ENCODE results near the gene NRG3. TPM values are rescaled to one million over a fixed set of nuclear protein-coding genes. Genes with fewer than 3 reads are reported as not detected.

NRG3 gene
- total and polyA plus RNA-seq, 2 of the 4 experiments (the other 2 are of a cell fraction), result not detected

DNA sequence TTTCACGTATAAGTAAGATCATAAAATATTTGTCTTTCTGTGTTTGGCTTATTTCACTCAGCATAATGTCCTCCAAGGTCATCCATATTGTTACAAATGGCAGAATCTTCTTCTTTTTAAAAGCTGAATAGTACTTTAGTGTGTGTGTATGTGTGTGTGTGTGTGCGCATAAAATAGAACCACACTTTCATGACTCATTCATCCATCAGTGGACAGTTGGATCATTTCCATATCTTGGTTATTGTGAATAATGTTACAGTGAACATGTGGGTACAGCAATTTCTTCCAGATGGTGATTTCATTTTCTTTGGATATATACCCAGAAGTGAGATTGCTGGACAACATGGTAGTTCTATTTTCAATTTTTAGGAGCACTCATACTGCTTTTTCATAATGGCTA is 622.4 kb downstream of the NRG3 start:
- H4K5ac ChIP-seq (ENCODE audit: low read depth, low read length), result no peak overlapping the region
- DNase-seq (no peak), ATAC-seq (ENCODE audit: low read depth) (no peak)
- no peak overlapping the region for H3K23ac ChIP-seq (ENCODE audit: low read depth, low read length)
- H3K14ac ChIP-seq (replicated peaks; ENCODE audit: low read depth, low read length), result no peak overlapping the region
- H2BK5ac ChIP-seq (ENCODE audit: low read depth, low read length, poor library complexity, severe bottlenecking), result no peak overlapping the region
- H3K4me3 ChIP-seq (ENCODE audit: insufficient read depth, low read depth, low read length), result no peak overlapping the region
- dilution Hi-C loops (cut with HindIII; ENCODE audit: low sequenced_read_pairs, unreplicated experiment), result no loop called here
- H2AK9ac ChIP-seq (replicated peaks; ENCODE audit: low read depth, low read length, poor library complexity), result no peak overlapping the region
- no peak overlapping the region for H4K91ac ChIP-seq (ENCODE audit: insufficient read depth, low read depth, low read length)
- H3K27me3 ChIP-seq (ENCODE audit: control insufficient read depth, insufficient read depth, low read length), result no peaks in the 10 kb centered on the region
- intact Hi-C loops (cut with micrococcal nuclease), result no loop called here
- no peaks in the 10 kb centered on the region for H3K36me3 ChIP-seq (ENCODE audit: control insufficient read depth, insufficient read depth, low read length)
- no peak overlapping the region for H2AK5ac ChIP-seq (ENCODE audit: low read depth, low read length)
- in situ Hi-C loops (cut with MboI; ENCODE audit: low sequenced_read_pairs), result no loop called here
- H3K4me2 ChIP-seq (ENCODE audit: low read depth, low read length), result no peak overlapping the region
- H3K56ac ChIP-seq (ENCODE audit: extremely low read depth, insufficient read depth, low read length), result no peak overlapping the region
- WGBS, 2 experiments (ENCODE audit: extremely low coverage in 2 of 2, insufficient read length in 1 of 2), result no CpG with 5 or more reads among the region's 2 CpGs
- no peak overlapping the region for H2BK20ac ChIP-seq (ENCODE audit: low read depth, low read length)
- H3K9me1 ChIP-seq (ENCODE audit: insufficient read depth, low read length), result no peaks in the 10 kb centered on the region
- no peaks in the 10 kb centered on the region for H3K79me1 ChIP-seq (ENCODE audit: low read depth in 1 of 2, low read length in 2 of 2)
- H4K20me1 ChIP-seq (ENCODE audit: insufficient read depth, low read length), result no peaks in the 10 kb centered on the region
- H4K8ac ChIP-seq (ENCODE audit: low read depth in 2 of 2, low read length in 2 of 2), result no peak overlapping the region
- H3K4ac ChIP-seq (ENCODE audit: low read depth, low read length), result no peak overlapping the region
- H3K27ac ChIP-seq (ENCODE audit: insufficient read depth, low read length), result no peak overlapping the region
- no peak overlapping the region for H3K9ac ChIP-seq (ENCODE audit: low read depth, low read length)
- CTCF ChIA-PET, result no interaction called here
- no peak overlapping the region for H3K18ac ChIP-seq (ENCODE audit: low read depth, low read length)
- TF ChIP-seq CHD1 (IDR thresholded peaks at IDR 0.05; ENCODE audit: low read depth, low read length) (no peak), RCOR1 (IDR thresholded peaks at IDR 0.05; ENCODE audit: insufficient replicate concordance, low read length) (no peak), MXI1 (IDR thresholded peaks at IDR 0.05; ENCODE audit: borderline replicate concordance, low read depth, low read length) (no peak), FOS (IDR thresholded peaks at IDR 0.05; ENCODE audit: low read depth, low read length) (no peak), CEBPB (IDR thresholded peaks at IDR 0.05; ENCODE audit: low read depth, low read length) (no peak), MAFK (IDR thresholded peaks at IDR 0.05; ENCODE audit: low read depth, low read length) (no peak), RAD21 (IDR thresholded peaks at IDR 0.05; ENCODE audit: low read length) (no peak), RFX5 (IDR thresholded peaks at IDR 0.05; ENCODE audit: low read depth, low read length) (no peak)
- TF ChIP-seq, protein P1, sequence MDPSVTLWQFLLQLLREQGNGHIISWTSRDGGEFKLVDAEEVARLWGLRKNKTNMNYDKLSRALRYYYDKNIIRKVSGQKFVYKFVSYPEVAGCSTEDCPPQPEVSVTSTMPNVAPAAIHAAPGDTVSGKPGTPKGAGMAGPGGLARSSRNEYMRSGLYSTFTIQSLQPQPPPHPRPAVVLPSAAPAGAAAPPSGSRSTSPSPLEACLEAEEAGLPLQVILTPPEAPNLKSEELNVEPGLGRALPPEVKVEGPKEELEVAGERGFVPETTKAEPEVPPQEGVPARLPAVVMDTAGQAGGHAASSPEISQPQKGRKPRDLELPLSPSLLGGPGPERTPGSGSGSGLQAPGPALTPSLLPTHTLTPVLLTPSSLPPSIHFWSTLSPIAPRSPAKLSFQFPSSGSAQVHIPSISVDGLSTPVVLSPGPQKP (IDR thresholded peaks at IDR 0.05; ENCODE audit: borderline replicate concordance, low read depth, low read length), result no peak
- TF ChIP-seq, protein P2, sequence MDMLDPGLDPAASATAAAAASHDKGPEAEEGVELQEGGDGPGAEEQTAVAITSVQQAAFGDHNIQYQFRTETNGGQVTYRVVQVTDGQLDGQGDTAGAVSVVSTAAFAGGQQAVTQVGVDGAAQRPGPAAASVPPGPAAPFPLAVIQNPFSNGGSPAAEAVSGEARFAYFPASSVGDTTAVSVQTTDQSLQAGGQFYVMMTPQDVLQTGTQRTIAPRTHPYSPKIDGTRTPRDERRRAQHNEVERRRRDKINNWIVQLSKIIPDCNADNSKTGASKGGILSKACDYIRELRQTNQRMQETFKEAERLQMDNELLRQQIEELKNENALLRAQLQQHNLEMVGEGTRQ (IDR thresholded peaks at IDR 0.05; ENCODE audit: low read depth, low read length), result no peak
- H3K9me3 ChIP-seq (ENCODE audit: control insufficient read depth, insufficient read depth, low read length), result 0 out of 2 replicates have a peak, but pooled peaks cover 5% of the 10 kb centered on the region
- BruUV-seq (replicated peaks), result no TSS peak
- POLR2A ChIA-PET (ENCODE audit: unreplicated experiment), result no interaction called here
- no peak overlapping the region for H2BK120ac ChIP-seq (ENCODE audit: low read depth, low read length)
- H2BK15ac ChIP-seq (ENCODE audit: low read depth, low read length), result no peak overlapping the region
- H2AFZ ChIP-seq (replicated peaks; ENCODE audit: low read length, poor library complexity), result no peak overlapping the region
- H3K4me1 ChIP-seq (ENCODE audit: control insufficient read depth, insufficient read depth, low read length), result no peaks in the 10 kb centered on the region

All from IMR-90 (cell line).